Right lobe of liver (tissue), 6 donors: ENCODE results near the gene VPS26B. TPM values are rescaled to one million over a fixed set of nuclear protein-coding genes. Genes with fewer than 3 reads are reported as not detected.

Experiments used
- ATAC-seq, 4 donors: fragments of 200-7000 bp; cut with Tn5 transposase; one replicate each; pipeline ENCODE4 v1.9.1; 2020; ENCODE audit warnings: mild to moderate bottlenecking in 4 of 4, moderate library complexity in 4 of 4
- DNase-seq, 3 donors: peaks; one replicate each; pipeline ENCODE4 v3.0.0-alpha.2; 2020
- H3K27ac ChIP-seq, 3 donors: fragments of 200-600 bp; one replicate each; pipeline ENCODE4 v1.8.0; 2022
- H3K27me3 ChIP-seq, 2 donors: fragments of 200-600 bp; one replicate each; pipeline ENCODE4 v1.8.0; 2022
- H3K36me3 ChIP-seq, 4 donors: fragments of 200-600 bp; sonication (generic) in 1 of 4; one replicate each; pipeline versions ENCODE4 v1.5.1 to v1.8.0; 2017 to 2022; ENCODE audit warnings: control low read depth in 1 of 4
- H3K4me1 ChIP-seq, 4 donors: fragments of 200-600 bp; sonication (generic) in 1 of 4; one replicate each; pipeline versions ENCODE4 v1.5.1 to v1.8.0; 2017 to 2022; ENCODE audit warnings: control low read depth in 1 of 4
- H3K4me3 ChIP-seq, 3 donors: fragments of 200-600 bp; one replicate each; pipeline ENCODE4 v1.8.0; 2022
- H3K9me3 ChIP-seq, 4 donors: fragments of 200-600 bp; sonication (generic) in 1 of 4; one replicate each; pipeline versions ENCODE4 v1.5.1 to v1.8.0; 2017 to 2022; ENCODE audit warnings: control low read depth in 1 of 4
- POLR2A ChIP-seq: fragments of 450-650 bp; IDR thresholded peaks from one replicate; pipeline ENCODE4 v1.6.1; 2017; ENCODE audit warnings: antibody characterized with exemption, mild to moderate bottlenecking
- WGBS: methylation state at CpG from one replicate; pipeline ENCODE4 v1.1.6; 2018; ENCODE audit warnings: low coverage, low lambda C conversion rate; ENCODE audit not compliant: insufficient coverage; ENCODE audit errors: missing lambda C conversion rate; 5-methylcytosine and 5-hydroxymethylcytosine counted together
- intact Hi-C, 2 donors: fragments of 100-400 bp; cut with DNase I; formaldehyde crosslinking; loops; one replicate each; pipeline versions ENCODE4 v1.11.2 to v1.14.1; 2022
- total RNA-seq, 6 experiments: library from RNA; depleted of rRNA in 2 of 6; stranded (reverse); fragments of >200 nt in 2 of 6; fragmentation: NEBNext Ultra II Directional in 3 of 6; extraction: Animal tissue kit (Norgen Biotek cat#: 25700) in 3 of 6; gene quantifications; one replicate each; pipeline versions ENCODE4 v1.1.0 to v1.2.4, GENCODE V29; 2016 to 2023
- TF ChIP-seq, protein P1 (sequence below), 4 donors: fragments of 200-600 bp in 3 of 4; fragments of 450-650 bp in 1 of 4; IDR thresholded peaks; one replicate each; pipeline versions ENCODE4 v1.5.1 to v1.8.0; 2016 to 2022; ENCODE audit warnings: antibody characterized with exemption in 4 of 4, mild to moderate bottlenecking in 2 of 4
- donor health status: DM: no; HTN: yes; CAD: no.
- donor health status: DM: no; HTN: no; CAD: no.
- donor health status: DM: no; HTN: no; CAD: no.
- donor health status: DM: no; HTN: yes; CAD: no.
- donor health status: DM: no; HTN: yes; CAD: no.

Gene VPS26B
- total RNA-seq, 6 experiments from 2014 or later = 22.6 to 33.7 (median 30.0) TPM

DNA sequence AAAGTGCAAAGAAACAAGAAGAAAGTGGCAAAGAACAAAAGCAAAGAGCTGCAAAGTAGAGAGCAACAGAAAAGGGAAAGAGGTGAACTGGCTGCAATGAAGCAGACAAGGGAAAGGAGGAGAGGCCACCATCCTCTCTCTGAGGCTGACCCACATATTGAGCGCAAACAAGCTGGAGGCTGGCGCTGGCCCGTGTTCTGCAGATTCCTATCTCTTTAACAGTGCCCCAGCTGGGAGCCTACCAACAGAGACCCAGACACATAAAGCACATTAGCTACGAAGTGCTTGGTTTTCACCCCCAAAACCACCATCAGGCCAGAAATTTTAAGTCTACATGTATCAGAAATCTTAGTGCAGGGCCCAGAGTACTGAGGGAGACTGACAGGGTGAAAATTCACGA, 18.3 kb upstream of the VPS26B start:
- Histone ChIP-seq H3K4me1 (no peaks in the 10 kb centered on the region), H3K36me3 (peaks cover 0 to 77% (median 27%) of the 10 kb centered on the region in 4 donors), H3K27me3 (no peaks in the 10 kb centered on the region), H3K4me3 (no peak overlapping the region), H3K27ac (no peak overlapping the region), H3K9me3 (no peaks in the 10 kb centered on the region)
- WGBS = 91% methylated on average over 2 of the region's 5 CpGs
- intact Hi-C loops = no loop called here
- TF ChIP-seq, protein P1, sequence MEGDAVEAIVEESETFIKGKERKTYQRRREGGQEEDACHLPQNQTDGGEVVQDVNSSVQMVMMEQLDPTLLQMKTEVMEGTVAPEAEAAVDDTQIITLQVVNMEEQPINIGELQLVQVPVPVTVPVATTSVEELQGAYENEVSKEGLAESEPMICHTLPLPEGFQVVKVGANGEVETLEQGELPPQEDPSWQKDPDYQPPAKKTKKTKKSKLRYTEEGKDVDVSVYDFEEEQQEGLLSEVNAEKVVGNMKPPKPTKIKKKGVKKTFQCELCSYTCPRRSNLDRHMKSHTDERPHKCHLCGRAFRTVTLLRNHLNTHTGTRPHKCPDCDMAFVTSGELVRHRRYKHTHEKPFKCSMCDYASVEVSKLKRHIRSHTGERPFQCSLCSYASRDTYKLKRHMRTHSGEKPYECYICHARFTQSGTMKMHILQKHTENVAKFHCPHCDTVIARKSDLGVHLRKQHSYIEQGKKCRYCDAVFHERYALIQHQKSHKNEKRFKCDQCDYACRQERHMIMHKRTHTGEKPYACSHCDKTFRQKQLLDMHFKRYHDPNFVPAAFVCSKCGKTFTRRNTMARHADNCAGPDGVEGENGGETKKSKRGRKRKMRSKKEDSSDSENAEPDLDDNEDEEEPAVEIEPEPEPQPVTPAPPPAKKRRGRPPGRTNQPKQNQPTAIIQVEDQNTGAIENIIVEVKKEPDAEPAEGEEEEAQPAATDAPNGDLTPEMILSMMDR (IDR thresholded peaks at IDR 0.05) = no peak
- TF ChIP-seq POLR2A = no peak
- ATAC-seq (no peak), DNase-seq (no peak)

DNA sequence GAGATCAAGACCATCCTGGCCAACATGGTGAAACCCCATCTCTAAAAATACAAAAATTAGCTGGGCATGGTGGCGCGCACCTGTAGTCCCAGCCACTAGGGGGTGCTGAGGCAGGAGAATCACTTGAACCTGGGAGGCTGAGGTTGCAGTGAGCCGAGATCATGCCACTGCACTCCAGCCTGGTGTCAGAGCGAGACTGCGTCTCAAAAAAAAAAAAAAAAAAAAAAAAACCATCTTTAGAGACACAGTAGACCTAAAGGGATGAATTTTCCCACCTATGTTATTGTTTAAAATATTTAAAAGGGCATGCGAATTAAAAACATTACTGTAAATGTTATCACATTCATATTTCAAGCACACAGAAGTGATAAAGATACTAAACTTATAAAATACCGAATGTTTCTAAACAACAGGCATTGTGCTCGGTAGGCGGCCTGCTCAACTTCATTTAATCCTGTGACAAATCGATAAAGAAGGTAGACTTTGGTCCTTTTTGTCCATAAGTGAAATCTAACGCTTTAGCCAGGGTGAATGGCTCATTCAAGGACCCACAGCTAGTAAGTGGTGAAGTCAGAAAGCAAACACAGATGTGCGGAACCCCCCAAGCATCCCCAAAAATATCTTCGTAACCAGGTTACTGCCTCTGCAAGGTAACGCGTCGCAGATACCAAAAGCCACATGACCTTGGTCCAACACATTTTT, 16.8 kb upstream of the VPS26B start:
- Histone ChIP-seq H3K4me1 (no peaks in the 10 kb centered on the region), H3K27me3 (no peaks in the 10 kb centered on the region), H3K36me3 (peaks cover 0 to 66% (median 25%) of the 10 kb centered on the region in 4 donors), H3K4me3 (no peak overlapping the region), H3K27ac (no peak overlapping the region), H3K9me3 (no peaks in the 10 kb centered on the region)
- DNase-seq (peak in 2 of 3 donors; percentile 51 to 54), ATAC-seq (peak in 2 of 4 donors; percentile 51 to 57)
- no peak for TF ChIP-seq POLR2A
- TF ChIP-seq, protein P1 (IDR thresholded peaks at IDR 0.05) = peak; percentile 65 to 81 (median 78)
- intact Hi-C loops = no loop called here
- 66% methylated on average over 11 of the region's 16 CpGs for WGBS

DNA sequence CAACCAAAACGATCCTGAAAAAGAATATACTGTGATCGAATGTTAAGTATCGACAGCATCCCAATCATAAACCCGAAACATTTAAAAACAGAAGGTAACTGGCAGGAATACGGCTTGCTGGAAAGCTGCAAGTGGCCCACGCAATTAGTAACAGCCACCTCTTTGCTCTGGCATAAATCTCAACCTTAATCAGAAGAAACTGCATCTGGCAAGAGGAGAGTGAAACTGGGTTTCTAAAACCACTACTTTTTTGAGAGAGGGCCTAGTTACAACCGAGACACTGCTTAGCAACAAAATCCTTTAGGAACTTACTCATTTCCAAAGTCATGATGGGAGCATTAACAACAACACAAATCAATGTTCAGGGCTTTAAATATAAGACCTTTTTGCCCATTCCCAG, 8.6 kb upstream of the VPS26B start:
- no peak overlapping the region for H3K27ac ChIP-seq
- H3K36me3 ChIP-seq = peaks cover 0 to 32% (median 0%) of the 10 kb centered on the region in 4 donors
- DNase-seq = no peak
- intact Hi-C loops = no loop called here
- H3K4me3 ChIP-seq = no peak overlapping the region
- TF ChIP-seq, protein P1 (IDR thresholded peaks at IDR 0.05) = no peak
- no peak for TF ChIP-seq POLR2A
- 95% methylated on average over 7 of the region's 7 CpGs for WGBS
- no peaks in the 10 kb centered on the region for H3K9me3 ChIP-seq
- ATAC-seq = no peak
- no peaks in the 10 kb centered on the region for H3K27me3 ChIP-seq
- no peaks in the 10 kb centered on the region for H3K4me1 ChIP-seq

DNA sequence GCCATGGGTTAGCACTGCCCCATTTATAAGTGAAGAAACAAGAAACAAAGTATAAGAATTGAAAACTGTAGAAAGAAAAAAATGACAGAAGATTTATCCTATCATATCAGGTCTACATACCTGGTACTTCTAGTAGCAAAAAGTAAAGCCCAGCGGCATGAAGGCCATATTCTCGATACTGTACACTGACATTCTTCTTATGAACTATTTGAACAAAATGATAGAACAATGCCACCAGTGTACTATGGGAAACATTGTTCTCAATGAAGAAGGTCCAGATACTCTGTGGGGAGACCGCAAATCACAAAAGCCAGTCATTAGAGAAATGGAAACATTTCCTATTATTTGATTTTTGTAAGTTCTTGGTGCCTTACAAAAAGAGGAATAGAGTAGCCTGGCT, 7.7 kb upstream of the VPS26B start:
- H3K27ac ChIP-seq = no peak overlapping the region
- DNase-seq (no peak), ATAC-seq (no peak)
- 93% methylated on average over 3 of the region's 3 CpGs for WGBS
- H3K4me3 ChIP-seq = no peak overlapping the region
- intact Hi-C loops = no loop called here
- H3K9me3 ChIP-seq = no peaks in the 10 kb centered on the region
- no peaks in the 10 kb centered on the region for H3K27me3 ChIP-seq
- TF ChIP-seq POLR2A = no peak
- TF ChIP-seq, protein P1 (IDR thresholded peaks at IDR 0.05) = no peak
- H3K4me1 ChIP-seq = no peaks in the 10 kb centered on the region
- H3K36me3 ChIP-seq = peaks cover 0 to 34% (median 0%) of the 10 kb centered on the region in 4 donors
